Mesothelial cell of epicardium (in vitro differentiated cells): Measurements from ENCODE around the gene CEP350. TPM values are rescaled to one million over a fixed set of nuclear protein-coding genes. Genes with fewer than 3 reads are reported as not detected.

ENCODE experiments used
- DNase-seq, 2 experiments: peaks; one replicate each; pipeline ENCODE4 v3.0.0; 2021; ENCODE audit warnings: low spot score in 2 of 2; ENCODE audit not compliant: unreplicated experiment in 2 of 2
- H3K27ac Mint-ChIP-seq: 2 replicates; pipeline ENCODE4 v1.8.0; 2021; ENCODE audit warnings: mixed read lengths
- H3K27me3 Mint-ChIP-seq: 2 replicates; pipeline ENCODE4 v1.8.0; 2021; ENCODE audit warnings: low read depth, mixed read lengths
- H3K36me3 Mint-ChIP-seq: 2 replicates; pipeline ENCODE4 v1.8.0; 2021; ENCODE audit warnings: mixed read lengths
- H3K4me1 Mint-ChIP-seq: 2 replicates; pipeline ENCODE4 v1.8.0; 2021; ENCODE audit warnings: mixed read lengths
- H3K4me3 Mint-ChIP-seq: 2 replicates; pipeline ENCODE4 v1.8.0; 2021; ENCODE audit warnings: mild to moderate bottlenecking, moderate library complexity, mixed read lengths
- H3K9me3 Mint-ChIP-seq: 2 replicates; pipeline ENCODE4 v1.8.0; 2021; ENCODE audit warnings: mixed read lengths
- CTCF ChIP-seq: fragments of 200-600 bp; sonication (generic); IDR thresholded peaks from one replicate; pipeline ENCODE4 v1.5.0; 2021; ENCODE audit warnings: antibody characterized with exemption; ENCODE audit not compliant: unreplicated experiment
- total RNA-seq: library from RNA; stranded (reverse); gene quantifications from 3 replicates; pipeline ENCODE4 v1.2.1, GENCODE V29; 2021

The CEP350 gene, protein sequence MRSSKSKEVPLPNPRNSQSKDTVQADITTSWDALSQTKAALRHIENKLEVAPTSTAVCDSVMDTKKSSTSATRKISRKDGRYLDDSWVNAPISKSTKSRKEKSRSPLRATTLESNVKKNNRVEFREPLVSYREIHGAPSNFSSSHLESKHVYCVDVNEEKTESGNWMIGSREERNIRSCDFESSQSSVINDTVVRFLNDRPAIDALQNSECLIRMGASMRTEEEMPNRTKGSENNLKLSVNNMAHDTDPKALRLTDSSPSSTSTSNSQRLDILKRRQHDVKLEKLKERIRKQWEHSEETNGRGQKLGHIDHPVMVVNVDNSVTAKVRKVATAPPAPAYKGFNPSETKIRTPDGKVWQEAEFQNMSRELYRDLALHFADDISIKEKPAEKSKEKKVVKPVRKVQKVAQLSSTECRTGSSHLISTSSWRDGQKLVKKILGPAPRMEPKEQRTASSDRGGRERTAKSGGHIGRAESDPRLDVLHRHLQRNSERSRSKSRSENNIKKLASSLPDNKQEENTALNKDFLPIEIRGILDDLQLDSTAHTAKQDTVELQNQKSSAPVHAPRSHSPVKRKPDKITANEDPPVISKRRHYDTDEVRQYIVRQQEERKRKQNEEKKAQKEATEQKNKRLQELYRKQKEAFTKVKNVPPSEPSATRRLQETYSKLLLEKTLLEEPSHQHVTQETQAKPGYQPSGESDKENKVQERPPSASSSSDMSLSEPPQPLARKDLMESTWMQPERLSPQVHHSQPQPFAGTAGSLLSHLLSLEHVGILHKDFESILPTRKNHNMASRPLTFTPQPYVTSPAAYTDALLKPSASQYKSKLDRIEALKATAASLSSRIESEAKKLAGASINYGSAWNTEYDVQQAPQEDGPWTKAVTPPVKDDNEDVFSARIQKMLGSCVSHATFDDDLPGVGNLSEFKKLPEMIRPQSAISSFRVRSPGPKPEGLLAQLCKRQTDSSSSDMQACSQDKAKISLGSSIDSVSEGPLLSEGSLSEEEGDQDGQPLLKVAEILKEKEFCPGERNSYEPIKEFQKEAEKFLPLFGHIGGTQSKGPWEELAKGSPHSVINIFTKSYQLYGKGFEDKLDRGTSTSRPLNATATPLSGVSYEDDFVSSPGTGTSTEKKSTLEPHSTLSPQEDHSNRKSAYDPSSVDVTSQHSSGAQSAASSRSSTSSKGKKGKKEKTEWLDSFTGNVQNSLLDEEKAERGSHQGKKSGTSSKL (N-terminal part only)
- 54.6 to 58.0 TPM (median 55.1 TPM) in 3 replicates for total RNA-seq

GRCh38 chr1:179954493-179955286 lies at the start of gene CEP350:
Gene CEP350, plus strand, starts transcription at chr1:179954810. Its CDS starts 31,372 bp downstream, at chr1:179986182.
- Mint-ChIP-seq H3K4me1 (peaks cover 24% of the 10 kb centered on the region), H3K4me3 (peak within 1 kb of the TSS; percentile 87), H3K9me3 (no peaks in the 10 kb centered on the region), H3K36me3 (no peaks in the 10 kb centered on the region), H3K27me3 (no peaks in the 10 kb centered on the region), H3K27ac (peak within 1 kb of the TSS; percentile 96)
- DNase-seq = peak; percentile 93 to 97
- no peak for TF ChIP-seq CTCF

- Mint-ChIP-seq H3K4me1 (no peaks in the 10 kb centered on the region), H3K4me3 (no peak overlapping the region), H3K9me3 (peaks cover 7% of the 10 kb centered on the region), H3K27ac (no peak overlapping the region), H3K27me3 (no peaks in the 10 kb centered on the region), H3K36me3 (peaks cover 26% of the 10 kb centered on the region)
- TF ChIP-seq CTCF = no peak
- DNase-seq = no peak
Measured at GRCh38 chr1:179910934-179911333, 43.7 kb upstream of the CEP350 start.

GRCh38 chr1:179911812-179912211 lies 42.8 kb upstream of the CEP350 start:
- Mint-ChIP-seq H3K36me3 (peaks cover 25% of the 10 kb centered on the region), H3K9me3 (peaks cover 4% of the 10 kb centered on the region), H3K27ac (no peak overlapping the region), H3K4me3 (no peak overlapping the region), H3K4me1 (no peaks in the 10 kb centered on the region), H3K27me3 (no peaks in the 10 kb centered on the region)
- no peak for DNase-seq
- TF ChIP-seq CTCF = no peak

DNA sequence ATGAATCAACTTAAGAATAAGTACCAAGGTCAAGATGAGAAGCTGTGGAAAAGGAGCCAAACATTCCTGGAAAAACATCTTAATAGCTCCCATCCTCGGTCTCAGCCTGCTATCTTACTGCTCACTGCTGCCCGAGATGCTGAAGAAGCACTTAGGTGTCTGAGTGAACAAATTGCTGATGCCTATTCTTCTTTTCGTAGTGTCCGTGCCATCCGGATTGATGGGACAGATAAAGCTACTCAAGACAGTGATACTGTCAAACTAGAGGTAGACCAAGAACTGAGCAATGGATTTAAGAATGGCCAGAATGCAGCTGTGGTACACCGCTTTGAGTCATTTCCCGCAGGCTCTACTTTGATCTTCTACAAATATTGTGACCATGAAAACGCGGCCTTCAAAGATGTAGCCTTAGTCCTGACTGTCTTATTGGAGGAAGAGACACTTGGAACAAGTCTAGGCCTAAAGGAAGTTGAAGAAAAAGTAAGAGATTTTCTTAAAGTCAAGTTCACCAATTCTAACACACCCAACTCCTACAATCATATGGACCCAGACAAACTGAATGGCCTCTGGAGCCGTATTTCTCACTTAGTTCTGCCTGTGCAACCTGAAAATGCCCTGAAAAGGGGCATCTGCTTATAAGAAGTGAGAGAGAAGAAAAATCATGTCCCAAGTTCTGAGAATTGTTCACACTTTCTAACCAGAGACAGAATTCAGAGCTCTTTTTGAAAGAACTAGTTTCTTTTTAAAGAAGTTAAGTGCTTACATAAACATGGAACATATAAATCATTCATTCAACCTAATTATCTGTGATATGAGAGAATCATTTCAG lies 36.8 kb upstream of the CEP350 start:
- H3K27ac Mint-ChIP-seq = no peak overlapping the region
- no peak overlapping the region for H3K4me3 Mint-ChIP-seq
- no peaks in the 10 kb centered on the region for H3K9me3 Mint-ChIP-seq

More for the DNA sequence above, 36.8 kb upstream of the CEP350 start:
- no peak for DNase-seq
- no peaks in the 10 kb centered on the region for H3K27me3 Mint-ChIP-seq
- H3K4me1 Mint-ChIP-seq = peaks cover 15% of the 10 kb centered on the region
- peaks cover 28% of the 10 kb centered on the region for H3K36me3 Mint-ChIP-seq
- no peak for TF ChIP-seq CTCF
